ENCODE data around the gene ABCB1.

GRCh38 chr7:87566311-87566900 lies 34.3 kb downstream of the ABCB1 start:
- TF ChIP-seq, protein P1, sequence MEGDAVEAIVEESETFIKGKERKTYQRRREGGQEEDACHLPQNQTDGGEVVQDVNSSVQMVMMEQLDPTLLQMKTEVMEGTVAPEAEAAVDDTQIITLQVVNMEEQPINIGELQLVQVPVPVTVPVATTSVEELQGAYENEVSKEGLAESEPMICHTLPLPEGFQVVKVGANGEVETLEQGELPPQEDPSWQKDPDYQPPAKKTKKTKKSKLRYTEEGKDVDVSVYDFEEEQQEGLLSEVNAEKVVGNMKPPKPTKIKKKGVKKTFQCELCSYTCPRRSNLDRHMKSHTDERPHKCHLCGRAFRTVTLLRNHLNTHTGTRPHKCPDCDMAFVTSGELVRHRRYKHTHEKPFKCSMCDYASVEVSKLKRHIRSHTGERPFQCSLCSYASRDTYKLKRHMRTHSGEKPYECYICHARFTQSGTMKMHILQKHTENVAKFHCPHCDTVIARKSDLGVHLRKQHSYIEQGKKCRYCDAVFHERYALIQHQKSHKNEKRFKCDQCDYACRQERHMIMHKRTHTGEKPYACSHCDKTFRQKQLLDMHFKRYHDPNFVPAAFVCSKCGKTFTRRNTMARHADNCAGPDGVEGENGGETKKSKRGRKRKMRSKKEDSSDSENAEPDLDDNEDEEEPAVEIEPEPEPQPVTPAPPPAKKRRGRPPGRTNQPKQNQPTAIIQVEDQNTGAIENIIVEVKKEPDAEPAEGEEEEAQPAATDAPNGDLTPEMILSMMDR (conservative IDR thresholded peaks at IDR 0.05; ENCODE audit: low read depth, low read length): no peak
- no peak for TF ChIP-seq EZH2phosphoT487 (IDR thresholded peaks at IDR 0.05; ENCODE audit: borderline replicate concordance, low read length)

Data from PC-3 (cell line).